A549 (cell line): ENCODE results near the gene TTC32. TPM values are rescaled to one million over a fixed set of nuclear protein-coding genes. Genes with fewer than 3 reads are reported as not detected.

Experiments used
- ATAC-seq, 2 experiments: fragments of 200-7000 bp in 1 of 2; fragments of >200 bp in 1 of 2; cut with Nextera tagmentation in 1 of 2; cut with Tn5 transposase in 1 of 2; 3 replicates each; pipeline versions ENCODE4 v1.8.0 to v1.9.1; 2018 to 2020; ENCODE audit warnings: mild to moderate bottlenecking in 1 of 2, moderate library complexity in 1 of 2
- CTCF ChIA-PET: fragments of 300-600 bp; sonication (Branson Sonifier 250); formaldehyde crosslinking; extraction: SDS; loops from one replicate; lab custom pipeline; 2021; ENCODE audit warnings: antibody characterized with exemption, inconsistent platforms; lab: Yijun Ruan, JAX
- POLR2A ChIA-PET: fragments of 350-600 bp; formaldehyde crosslinking; extraction: SDS; loops from one replicate; lab custom pipeline; 2021; ENCODE audit warnings: antibody characterized with exemption, inconsistent platforms; lab: Yijun Ruan, JAX
- DNase-seq, 2 experiments: peaks; one replicate each; pipeline versions ENCODE4 v3.0.0 to v3.0.0-alpha.2; 2011 to 2016; ENCODE audit warnings: low read depth in 1 of 2, low spot score in 1 of 2
- FAIRE-seq: peaks from 2 replicates; lab custom pipeline; 2011; peaks lifted over from hg19 to GRCh38; lab: Jason Lieb, UNC
- H3K27ac ChIP-seq, 2 experiments: fragments of >200 bp; sonication (Bioruptor Twin); formaldehyde crosslinking; 3 replicates each; pipeline ENCODE4 v1.5.1; 2016 to 2017
- H3K4me1 ChIP-seq: fragments of >200 bp; sonication (Bioruptor Twin); formaldehyde crosslinking; 3 replicates; pipeline ENCODE4 v1.6.1; 2016
- H3K4me2 ChIP-seq: fragments of >200 bp; sonication (Bioruptor Twin); formaldehyde crosslinking; 3 replicates; pipeline ENCODE4 v1.6.1; 2016
- H3K4me3 ChIP-seq: fragments of >200 bp; sonication (Bioruptor Twin); formaldehyde crosslinking; 3 replicates; pipeline ENCODE4 v1.5.1; 2016
- H3K9me3 ChIP-seq: fragments of >200 bp; sonication (Bioruptor Twin); formaldehyde crosslinking; 3 replicates; pipeline ENCODE4 v1.6.1; 2016
- BHLHE40 ChIP-seq: IDR thresholded peaks from 2 replicates; pipeline ENCODE4 v1.6.1; 2012; ENCODE audit warnings: low read depth, low read length, inconsistent platforms
- CEBPB ChIP-seq, 2 experiments: fragments of >200 bp in 1 of 2; sonication (Bioruptor Twin) in 1 of 2; formaldehyde crosslinking in 1 of 2; IDR thresholded peaks; 2 replicates each; pipeline ENCODE4 v1.6.1; 2012 to 2016
- EHMT2 ChIP-seq: fragments of 200-600 bp; sonication (generic); IDR thresholded peaks from 2 replicates; pipeline ENCODE4 v1.6.1; 2016; ENCODE audit warnings: antibody characterized with exemption, low read depth, mild to moderate bottlenecking, moderate library complexity
- EP300 ChIP-seq, 2 experiments: fragments of >200 bp; sonication (Bioruptor Twin); formaldehyde crosslinking; IDR thresholded peaks; 2 replicates in 1 of 2; 3 replicates in 1 of 2; pipeline ENCODE4 v1.6.1; 2016 to 2017
- ESRRA ChIP-seq: fragments of 150-350 bp; IDR thresholded peaks from 2 replicates; pipeline ENCODE4 v1.6.1; 2014; ENCODE audit warnings: mild to moderate bottlenecking, low read length, borderline replicate concordance
- FOSB ChIP-seq: fragments of 250-450 bp; sonication (Bioruptor Pico); IDR thresholded peaks from 2 replicates; pipeline ENCODE4 v1.5.0; 2020; ENCODE audit warnings: mild to moderate bottlenecking, moderate library complexity
- FOSL2 ChIP-seq, 2 experiments: fragments of 450-650 bp in 1 of 2; fragments of >200 bp in 1 of 2; sonication (Bioruptor Twin) in 1 of 2; formaldehyde crosslinking; IDR thresholded peaks; 2 replicates each; pipeline versions ENCODE4 v1.5.0 to v1.6.1; 2016 to 2020; ENCODE audit warnings: mild to moderate bottlenecking in 1 of 2, moderate library complexity in 1 of 2
- FOXS1 ChIP-seq: fragments of 250-450 bp; sonication (Bioruptor Pico); IDR thresholded peaks from 2 replicates; pipeline ENCODE4 v1.5.0; 2020; ENCODE audit warnings: mild to moderate bottlenecking, moderate library complexity
- GATA3 ChIP-seq: IDR thresholded peaks from 2 replicates; pipeline ENCODE4 v1.6.1; 2012; ENCODE audit warnings: borderline replicate concordance
- HOXA7 ChIP-seq: fragments of 250-450 bp; sonication (Bioruptor Pico); IDR thresholded peaks from 2 replicates; pipeline ENCODE4 v1.5.0; 2020; ENCODE audit warnings: mild to moderate bottlenecking, moderate library complexity
- HOXB5 ChIP-seq: fragments of 250-450 bp; sonication (Bioruptor Pico); IDR thresholded peaks from 2 replicates; pipeline ENCODE4 v1.5.0; 2020; ENCODE audit warnings: mild to moderate bottlenecking, moderate library complexity
- JUN ChIP-seq, 2 experiments: fragments of >200 bp; sonication (Bioruptor Twin); formaldehyde crosslinking; IDR thresholded peaks; 2 replicates in 1 of 2; 3 replicates in 1 of 2; pipeline ENCODE4 v1.6.1; 2016 to 2017
- JUNB ChIP-seq: fragments of >200 bp; sonication (Bioruptor Twin); formaldehyde crosslinking; IDR thresholded peaks from 2 replicates; pipeline ENCODE4 v1.6.1; 2016
- NFE2L2 ChIP-seq: fragments of 150-350 bp; conservative IDR thresholded peaks from 2 replicates; pipeline ENCODE4 v1.6.1; 2014; ENCODE audit warnings: low read length
- NPAS2 ChIP-seq: fragments of 250-450 bp; sonication (Bioruptor Pico); IDR thresholded peaks from 2 replicates; pipeline ENCODE4 v1.8.0; 2022; ENCODE audit warnings: mild to moderate bottlenecking, moderate library complexity, borderline replicate concordance
- POLR2A ChIP-seq: IDR thresholded peaks from 2 replicates; pipeline ENCODE4 v1.6.1; 2012; ENCODE audit warnings: mild to moderate bottlenecking, low read length
- RARB ChIP-seq: fragments of 250-450 bp; sonication (Bioruptor Pico); IDR thresholded peaks from 2 replicates; pipeline ENCODE4 v1.8.0; 2021; ENCODE audit warnings: mild to moderate bottlenecking, moderate library complexity
- RCOR1 ChIP-seq: fragments of 150-350 bp; IDR thresholded peaks from 2 replicates; pipeline ENCODE4 v1.6.1; 2014; ENCODE audit warnings: antibody characterized with exemption, low read length, low read depth
- SMC3 ChIP-seq: fragments of >200 bp; sonication (Bioruptor Twin); formaldehyde crosslinking; IDR thresholded peaks from 3 replicates; pipeline ENCODE4 v1.6.1; 2018; ENCODE audit warnings: inconsistent platforms
- ZFP36 ChIP-seq: fragments of 450-650 bp; IDR thresholded peaks from 2 replicates; pipeline ENCODE4 v1.6.1; 2014; ENCODE audit warnings: borderline replicate concordance; ENCODE audit not compliant: partially characterized antibody
- WGBS: methylation state at CpG from one replicate; pipeline ENCODE4 v1.1.6; 2017; ENCODE audit errors: missing lambda C conversion rate; 5-methylcytosine and 5-hydroxymethylcytosine counted together
- polyA plus RNA-seq, 4 experiments: library from polyadenylated mRNA; depleted of rRNA in 3 of 4; stranded (reverse); fragments of >200 nt; fragmentation: RNase III in 1 of 4; extraction: RNeasy Plus Mini Kit Qiagen cat#74134 plus additional on column Dnase treatment in 1 of 4; gene quantifications; 2 replicates in 3 of 4; 3 replicates in 1 of 4; pipeline ENCODE4 v1.2.3, GENCODE V29; 2011 to 2017
- TF ChIP-seq, protein P1 (sequence below): IDR thresholded peaks from 2 replicates; pipeline ENCODE4 v1.6.1; 2012
- TF ChIP-seq, protein P2 (sequence below): fragments of 450-650 bp; IDR thresholded peaks from 2 replicates; pipeline ENCODE4 v1.6.1; 2014; ENCODE audit warnings: antibody characterized with exemption
- TF ChIP-seq, protein P3 (sequence below): fragments of >200 bp; sonication (Bioruptor Twin); formaldehyde crosslinking; IDR thresholded peaks from 2 replicates; pipeline ENCODE4 v1.6.1; 2016
- TF ChIP-seq, protein P4 (sequence below): fragments of 250-450 bp; sonication (Bioruptor Pico); IDR thresholded peaks from 2 replicates; pipeline ENCODE4 v1.5.0; 2020; ENCODE audit warnings: low read depth, mild to moderate bottlenecking, moderate library complexity
- TF ChIP-seq, protein P5 (sequence below): fragments of 250-450 bp; sonication (Bioruptor Pico); IDR thresholded peaks from 2 replicates; pipeline ENCODE4 v1.5.0; 2021; ENCODE audit warnings: mild to moderate bottlenecking, moderate library complexity, borderline replicate concordance
- TF ChIP-seq, protein P6 (sequence below): IDR thresholded peaks from 2 replicates; pipeline ENCODE4 v1.6.1; 2012

TTC32 gene
- polyA plus RNA-seq, 2 of the 4 experiments (the other 2 are of a cell fraction) = 22.4 to 37.1 TPM

DNA sequence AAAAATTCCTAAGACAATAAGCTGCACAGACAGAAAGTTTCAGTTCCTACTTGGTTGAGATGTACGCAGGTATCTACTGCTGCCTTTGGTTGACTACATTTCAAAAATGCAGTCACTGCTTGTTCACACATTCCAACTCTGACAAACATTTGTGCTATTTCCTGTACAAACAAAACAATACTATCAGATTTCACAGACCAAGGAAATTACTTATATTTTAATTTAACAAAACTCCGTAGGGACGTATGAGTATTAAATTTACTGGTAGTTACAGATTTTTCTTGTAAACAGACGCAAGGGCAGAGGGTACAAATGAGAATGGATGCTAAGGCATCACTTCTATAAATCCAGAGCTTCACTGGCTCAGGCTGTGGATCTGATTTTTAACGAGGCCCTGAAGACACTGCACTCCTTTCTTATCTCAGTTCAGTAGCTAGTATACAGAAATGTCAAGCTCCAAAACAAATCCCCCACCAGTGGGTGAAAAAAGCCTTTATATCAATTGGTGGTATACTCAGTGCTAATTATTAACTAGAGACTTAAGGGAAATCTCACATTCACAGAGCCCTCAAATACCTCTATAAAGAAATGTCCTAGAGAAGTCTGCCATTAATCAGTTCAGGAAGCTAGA is 31.7 kb upstream of the TTC32 start:
- H3K27ac ChIP-seq = peak overlapping the region; percentile 76 to 88
- 0% methylated on average over 5 of the region's 5 CpGs for WGBS
- peak; percentile 97 for FAIRE-seq
- DNase-seq = peak; percentile 64 to 88
- CTCF ChIA-PET = interaction anchor here (0.9 to 1.3 kb wide), 6 partner anchors 17 to 258 kb away, joined by 3 to 4 read pairs (median 3); no protein-coding TSS in a partner anchor
- TF ChIP-seq FOSL2 (IDR thresholded peaks at IDR 0.05) (no peak), FOSL2 (CRISPR knock-in tag; IDR thresholded peaks at IDR 0.05) (peak; percentile 78), HOXA7 (CRISPR knock-in tag) (0 out of 2 replicates have a peak, but pooled peaks have one; percentile 41), JUN (IDR thresholded peaks at IDR 0.05) (peak; percentile 19 to 27; a peak in 1 of 5 replicates), CEBPB (IDR thresholded peaks at IDR 0.05) (0 out of 4 replicates have a peak, but pooled peaks of 1 of the 2 experiments have one; percentile 37), GATA3 (peak; percentile 81), RCOR1 (no peak), HOXB5 (0 out of 2 replicates have a peak, but pooled peaks have one; percentile 55), FOSB (CRISPR knock-in tag) (0 out of 2 replicates have a peak, but pooled peaks have one; percentile 2), EP300 (IDR thresholded peaks at IDR 0.05) (peak in 1 of 2 experiments; percentile 46; a peak in 1 of 5 replicates), EHMT2 (no peak), RARB (no peak), JUNB (no peak)
- TF ChIP-seq, protein P1, sequence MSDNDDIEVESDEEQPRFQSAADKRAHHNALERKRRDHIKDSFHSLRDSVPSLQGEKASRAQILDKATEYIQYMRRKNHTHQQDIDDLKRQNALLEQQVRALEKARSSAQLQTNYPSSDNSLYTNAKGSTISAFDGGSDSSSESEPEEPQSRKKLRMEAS = peak; percentile 51; the same call in 1 of the 2 replicates
- TF ChIP-seq, protein P2, sequence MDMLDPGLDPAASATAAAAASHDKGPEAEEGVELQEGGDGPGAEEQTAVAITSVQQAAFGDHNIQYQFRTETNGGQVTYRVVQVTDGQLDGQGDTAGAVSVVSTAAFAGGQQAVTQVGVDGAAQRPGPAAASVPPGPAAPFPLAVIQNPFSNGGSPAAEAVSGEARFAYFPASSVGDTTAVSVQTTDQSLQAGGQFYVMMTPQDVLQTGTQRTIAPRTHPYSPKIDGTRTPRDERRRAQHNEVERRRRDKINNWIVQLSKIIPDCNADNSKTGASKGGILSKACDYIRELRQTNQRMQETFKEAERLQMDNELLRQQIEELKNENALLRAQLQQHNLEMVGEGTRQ = no peak
- TF ChIP-seq, all 56 proteins: peak for 9
- POLR2A ChIA-PET = interaction anchor here (1.2 kb wide), 2 partner anchors 32 to 57 kb away, joined by 3 to 5 read pairs; partner anchors contain the start of genes TTC32 and WDR35
- Histone ChIP-seq H3K9me3 (no peaks in the 10 kb centered on the region), H3K4me3 (peak overlapping the region; percentile 23), H3K4me2 (peak overlapping the region; percentile 83), H3K4me1 (peaks cover 32% of the 10 kb centered on the region)
- peak; percentile 92 to 96 for ATAC-seq

DNA sequence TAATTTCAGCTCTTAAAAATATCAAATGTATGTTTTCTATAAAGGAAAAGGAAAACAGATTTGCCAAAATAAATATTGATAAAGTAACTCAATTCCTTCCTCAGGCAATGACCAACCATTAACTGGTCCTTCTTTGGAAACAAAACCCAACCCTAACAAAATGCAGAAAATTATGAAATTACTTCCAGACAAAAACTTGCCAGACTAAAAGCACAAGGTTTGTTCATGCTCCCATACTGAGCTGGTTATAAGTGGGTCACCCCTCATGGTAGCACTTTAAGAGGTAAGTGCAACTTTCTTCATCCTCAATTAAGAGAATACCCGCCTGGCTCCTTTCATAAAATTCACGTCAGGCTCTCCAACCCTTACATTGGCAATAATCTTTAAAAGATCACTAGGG is 31.1 kb upstream of the TTC32 start:
- ChIA-PET CTCF (interaction anchor here (0.9 to 1.4 kb wide), 6 partner anchors 17 to 258 kb away, joined by 3 to 4 read pairs (median 3); no protein-coding TSS in a partner anchor), POLR2A (interaction anchor here (1.2 kb wide), 2 partner anchors 32 to 57 kb away, joined by 3 to 5 read pairs; partner anchors contain the start of genes TTC32 and WDR35)
- WGBS = 9% methylated on average over 2 of the region's 2 CpGs
- peaks cover 32% of the 10 kb centered on the region for H3K4me1 ChIP-seq
- ATAC-seq = peak; percentile 33 to 69; a peak in 4 of 6 replicates
- H3K9me3 ChIP-seq = no peaks in the 10 kb centered on the region
- peak overlapping the region; percentile 76 to 88 for H3K27ac ChIP-seq
- H3K4me3 ChIP-seq = peak overlapping the region; percentile 23
- TF ChIP-seq, protein P3, sequence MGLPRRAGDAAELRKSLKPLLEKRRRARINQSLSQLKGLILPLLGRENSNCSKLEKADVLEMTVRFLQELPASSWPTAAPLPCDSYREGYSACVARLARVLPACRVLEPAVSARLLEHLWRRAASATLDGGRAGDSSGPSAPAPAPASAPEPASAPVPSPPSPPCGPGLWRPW = no peak
- TF ChIP-seq FOSB (CRISPR knock-in tag) (0 out of 2 replicates have a peak, but pooled peaks have one; percentile 62), NPAS2 (no peak)
- TF ChIP-seq, protein P4, sequence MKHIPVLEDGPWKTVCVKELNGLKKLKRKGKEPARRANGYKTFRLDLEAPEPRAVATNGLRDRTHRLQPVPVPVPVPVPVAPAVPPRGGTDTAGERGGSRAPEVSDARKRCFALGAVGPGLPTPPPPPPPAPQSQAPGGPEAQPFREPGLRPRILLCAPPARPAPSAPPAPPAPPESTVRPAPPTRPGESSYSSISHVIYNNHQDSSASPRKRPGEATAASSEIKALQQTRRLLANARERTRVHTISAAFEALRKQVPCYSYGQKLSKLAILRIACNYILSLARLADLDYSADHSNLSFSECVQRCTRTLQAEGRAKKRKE (CRISPR knock-in tag) = no peak
- no peak for DNase-seq
- no peak for FAIRE-seq
- H3K4me2 ChIP-seq = peak overlapping the region; percentile 83

DNA sequence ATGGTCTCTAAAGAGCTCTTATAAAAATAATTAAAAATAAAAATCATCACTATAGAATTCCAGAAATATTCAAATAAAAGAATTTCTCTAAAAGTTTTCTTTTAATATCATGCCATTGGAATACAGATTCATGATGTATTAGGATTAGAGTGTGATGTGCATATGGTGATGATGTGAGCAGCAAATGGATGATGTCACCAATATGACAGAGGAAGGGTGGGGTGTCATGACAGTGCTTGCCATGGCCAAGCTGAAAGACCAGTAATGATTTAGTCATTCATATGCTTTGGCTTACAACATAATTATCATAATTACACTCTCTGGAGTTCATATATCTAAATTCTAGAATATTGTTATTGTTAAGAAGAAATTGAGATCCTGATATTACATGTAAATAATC is 27.4 kb upstream of the TTC32 start:
- Histone ChIP-seq H3K4me2 (no peak overlapping the region), H3K4me1 (peaks cover 24% of the 10 kb centered on the region), H3K9me3 (no peaks in the 10 kb centered on the region), H3K27ac (no peak overlapping the region), H3K4me3 (no peak overlapping the region)
- ChIA-PET POLR2A (no interaction called here), CTCF (interaction anchor here (1.3 kb wide), 1 partner anchor 86 kb away, joined by 4 read pairs; no protein-coding TSS in a partner anchor)
- DNase-seq (no peak), ATAC-seq (no peak), FAIRE-seq (peak; percentile 76)
- TF ChIP-seq SMC3 = no peak
- no peak for TF ChIP-seq ZFP36
- no peak for TF ChIP-seq NPAS2
- TF ChIP-seq, protein P2 = no peak
- no peak for TF ChIP-seq EP300 (IDR thresholded peaks at IDR 0.05)
- TF ChIP-seq, protein P5, sequence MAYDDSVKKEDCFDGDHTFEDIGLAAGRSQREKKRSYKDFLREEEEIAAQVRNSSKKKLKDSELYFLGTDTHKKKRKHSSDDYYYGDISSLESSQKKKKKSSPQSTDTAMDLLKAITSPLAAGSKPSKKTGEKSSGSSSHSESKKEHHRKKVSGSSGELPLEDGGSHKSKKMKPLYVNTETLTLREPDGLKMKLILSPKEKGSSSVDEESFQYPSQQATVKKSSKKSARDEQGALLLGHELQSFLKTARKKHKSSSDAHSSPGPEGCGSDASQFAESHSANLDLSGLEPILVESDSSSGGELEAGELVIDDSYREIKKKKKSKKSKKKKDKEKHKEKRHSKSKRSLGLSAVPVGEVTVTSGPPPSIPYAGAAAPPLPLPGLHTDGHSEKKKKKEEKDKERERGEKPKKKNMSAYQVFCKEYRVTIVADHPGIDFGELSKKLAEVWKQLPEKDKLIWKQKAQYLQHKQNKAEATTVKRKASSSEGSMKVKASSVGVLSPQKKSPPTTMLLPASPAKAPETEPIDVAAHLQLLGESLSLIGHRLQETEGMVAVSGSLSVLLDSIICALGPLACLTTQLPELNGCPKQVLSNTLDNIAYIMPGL (CRISPR knock-in tag) = no peak
- no peak for TF ChIP-seq POLR2A
- no peak for TF ChIP-seq FOSB (CRISPR knock-in tag)
- TF ChIP-seq FOSL2 (IDR thresholded peaks at IDR 0.05) = no peak
- no peak for TF ChIP-seq FOSL2 (CRISPR knock-in tag; IDR thresholded peaks at IDR 0.05)
- no peak for TF ChIP-seq FOXS1 (CRISPR knock-in tag)
- TF ChIP-seq ESRRA = no peak
- TF ChIP-seq, protein P6, sequence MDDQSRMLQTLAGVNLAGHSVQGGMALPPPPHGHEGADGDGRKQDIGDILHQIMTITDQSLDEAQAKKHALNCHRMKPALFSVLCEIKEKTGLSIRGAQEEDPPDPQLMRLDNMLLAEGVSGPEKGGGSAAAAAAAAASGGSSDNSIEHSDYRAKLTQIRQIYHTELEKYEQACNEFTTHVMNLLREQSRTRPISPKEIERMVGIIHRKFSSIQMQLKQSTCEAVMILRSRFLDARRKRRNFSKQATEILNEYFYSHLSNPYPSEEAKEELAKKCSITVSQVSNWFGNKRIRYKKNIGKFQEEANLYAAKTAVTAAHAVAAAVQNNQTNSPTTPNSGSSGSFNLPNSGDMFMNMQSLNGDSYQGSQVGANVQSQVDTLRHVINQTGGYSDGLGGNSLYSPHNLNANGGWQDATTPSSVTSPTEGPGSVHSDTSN = no peak
- no peak for TF ChIP-seq BHLHE40
- TF ChIP-seq HOXA7 (CRISPR knock-in tag) = no peak
- no peak for TF ChIP-seq NFE2L2
